Activated naive CD8-positive, alpha-beta T cell treated with anti-CD3 and anti-CD28 coated beads, Interleukin-2, amount 10 ng/mL, durations not matched to agents 7 days and 5 days (primary cell): ENCODE data around the gene GATA2. TPM values are rescaled to one million over a fixed set of nuclear protein-coding genes. Genes with fewer than 3 reads are reported as not detected.

ENCODE experiments used
- ATAC-seq: fragments of 150-1000 bp; cut with Tn5 transposase; one replicate; pipeline ENCODE4 v1.10.0; 2021; ENCODE audit warnings: low read depth, moderate library complexity
- POLR2A ChIA-PET: fragments of 350-600 bp; sonication (Branson Sonifier 250); formaldehyde crosslinking; loops from one replicate; lab custom pipeline; 2021; ENCODE audit warnings: antibody characterized with exemption; lab: Charles Lee
- DNase-seq: peaks from one replicate; pipeline ENCODE4 v3.0.0; 2021
- H3K27ac Mint-ChIP-seq: one replicate; pipeline ENCODE4 v1.8.0; 2022; ENCODE audit warnings: mild to moderate bottlenecking, mixed read lengths
- H3K27me3 Mint-ChIP-seq: one replicate; pipeline ENCODE4 v1.8.0; 2022; ENCODE audit warnings: mild to moderate bottlenecking, moderate library complexity, mixed read lengths
- H3K36me3 Mint-ChIP-seq: one replicate; pipeline ENCODE4 v1.8.0; 2021; ENCODE audit warnings: mild to moderate bottlenecking, mixed read lengths
- H3K4me1 Mint-ChIP-seq: one replicate; pipeline ENCODE4 v1.8.0; 2021; ENCODE audit warnings: mixed read lengths
- H3K4me3 Mint-ChIP-seq: one replicate; pipeline ENCODE4 v1.8.0; 2022; ENCODE audit warnings: mild to moderate bottlenecking, moderate library complexity, mixed read lengths
- H3K9me3 Mint-ChIP-seq: one replicate; pipeline ENCODE4 v1.8.0; 2021; ENCODE audit warnings: mixed read lengths
- total RNA-seq, 2 experiments: library from RNA; stranded (reverse); gene quantifications; one replicate each; pipeline ENCODE4 v1.2.3, GENCODE V29; 2021

GATA2 gene
- total RNA-seq, 2 experiments from 2014 or later: not detected

GRCh38 chr3:128458746-128459460, 34.1 kb downstream of the GATA2 start:
- no peaks in the 10 kb centered on the region for H3K36me3 Mint-ChIP-seq
- DNase-seq (no peak), ATAC-seq (no peak)
- no peaks in the 10 kb centered on the region for H3K9me3 Mint-ChIP-seq
- no peak overlapping the region for H3K27ac Mint-ChIP-seq
- POLR2A ChIA-PET: no interaction called here
- peaks cover 21% of the 10 kb centered on the region for H3K27me3 Mint-ChIP-seq
- peaks cover 1% of the 10 kb centered on the region for H3K4me1 Mint-ChIP-seq
- no peak overlapping the region for H3K4me3 Mint-ChIP-seq

GRCh38 chr3:128457937-128458336, 35.1 kb downstream of the GATA2 start:
- POLR2A ChIA-PET: no interaction called here
- DNase-seq (no peak), ATAC-seq (no peak)
- H3K9me3 Mint-ChIP-seq: no peaks in the 10 kb centered on the region
- no peaks in the 10 kb centered on the region for H3K36me3 Mint-ChIP-seq
- H3K27me3 Mint-ChIP-seq: peaks cover 22% of the 10 kb centered on the region
- H3K27ac Mint-ChIP-seq: no peak overlapping the region
- H3K4me3 Mint-ChIP-seq: no peak overlapping the region
- H3K4me1 Mint-ChIP-seq: peaks cover 2% of the 10 kb centered on the region

GRCh38 chr3:128456776-128457715, 36.0 kb downstream of the GATA2 start:
- H3K4me3 Mint-ChIP-seq: no peak overlapping the region
- DNase-seq (no peak), ATAC-seq (no peak)
- peaks cover 2% of the 10 kb centered on the region for H3K4me1 Mint-ChIP-seq
- POLR2A ChIA-PET: interaction anchor here (0.9 kb wide), 1 partner anchor 9 kb away, joined by 3 read pairs; no protein-coding TSS in a partner anchor
- no peaks in the 10 kb centered on the region for H3K36me3 Mint-ChIP-seq
- no peaks in the 10 kb centered on the region for H3K9me3 Mint-ChIP-seq
- peaks cover 22% of the 10 kb centered on the region for H3K27me3 Mint-ChIP-seq
- no peak overlapping the region for H3K27ac Mint-ChIP-seq

GRCh38 chr3:128455786-128456748, 36.9 kb downstream of the GATA2 start:
- peaks cover 25% of the 10 kb centered on the region for H3K27me3 Mint-ChIP-seq
- POLR2A ChIA-PET: no interaction called here
- H3K4me3 Mint-ChIP-seq: no peak overlapping the region
- H3K27ac Mint-ChIP-seq: no peak overlapping the region
- H3K4me1 Mint-ChIP-seq: peaks cover 2% of the 10 kb centered on the region
- ATAC-seq: no peak
- no peaks in the 10 kb centered on the region for H3K36me3 Mint-ChIP-seq
- H3K9me3 Mint-ChIP-seq: no peaks in the 10 kb centered on the region
- no peak for DNase-seq

- ATAC-seq: no peak
- Mint-ChIP-seq H3K27me3 (peaks cover 25% of the 10 kb centered on the region), H3K27ac (no peak overlapping the region), H3K4me3 (no peak overlapping the region), H3K9me3 (peaks cover 4% of the 10 kb centered on the region), H3K36me3 (no peaks in the 10 kb centered on the region), H3K4me1 (peaks cover 2% of the 10 kb centered on the region)
- POLR2A ChIA-PET: no interaction called here
- no peak for DNase-seq
Observed at GRCh38 chr3:128455116-128455515, 37.9 kb downstream of the GATA2 start.

GRCh38 chr3:128454310-128454618, 38.7 kb downstream of the GATA2 start:
- H3K27ac Mint-ChIP-seq: no peak overlapping the region
- H3K4me1 Mint-ChIP-seq: peaks cover 2% of the 10 kb centered on the region
- H3K4me3 Mint-ChIP-seq: no peak overlapping the region
- POLR2A ChIA-PET: no interaction called here
- H3K27me3 Mint-ChIP-seq: peaks cover 25% of the 10 kb centered on the region
- peaks cover 8% of the 10 kb centered on the region for H3K9me3 Mint-ChIP-seq
- H3K36me3 Mint-ChIP-seq: peaks cover 2% of the 10 kb centered on the region
- no peak for ATAC-seq
- no peak for DNase-seq

GRCh38 chr3:128453501-128454309, 39.3 kb downstream of the GATA2 start:
- POLR2A ChIA-PET: no interaction called here
- Mint-ChIP-seq H3K36me3 (peaks cover 3% of the 10 kb centered on the region), H3K4me1 (peaks cover 4% of the 10 kb centered on the region), H3K4me3 (no peak overlapping the region), H3K27me3 (peaks cover 25% of the 10 kb centered on the region), H3K9me3 (peaks cover 11% of the 10 kb centered on the region), H3K27ac (no peak overlapping the region)
- DNase-seq (no peak), ATAC-seq (peak; percentile 28)

GRCh38 chr3:128452678-128453275, 40.2 kb downstream of the GATA2 start:
- DNase-seq (no peak), ATAC-seq (no peak)
- H3K36me3 Mint-ChIP-seq: peaks cover 8% of the 10 kb centered on the region
- peaks cover 10% of the 10 kb centered on the region for H3K4me1 Mint-ChIP-seq
- no peak overlapping the region for H3K27ac Mint-ChIP-seq
- peaks cover 15% of the 10 kb centered on the region for H3K9me3 Mint-ChIP-seq
- H3K27me3 Mint-ChIP-seq: peaks cover 25% of the 10 kb centered on the region
- POLR2A ChIA-PET: no interaction called here
- H3K4me3 Mint-ChIP-seq: no peak overlapping the region

GRCh38 chr3:128452120-128452519, 40.9 kb downstream of the GATA2 start:
- peaks cover 17% of the 10 kb centered on the region for H3K4me1 Mint-ChIP-seq
- POLR2A ChIA-PET: no interaction called here
- H3K36me3 Mint-ChIP-seq: peaks cover 12% of the 10 kb centered on the region
- peak overlapping the region; percentile 6 for H3K27ac Mint-ChIP-seq
- DNase-seq (no peak), ATAC-seq (no peak)
- no peak overlapping the region for H3K4me3 Mint-ChIP-seq
- H3K27me3 Mint-ChIP-seq: peaks cover 25% of the 10 kb centered on the region
- peaks cover 19% of the 10 kb centered on the region for H3K9me3 Mint-ChIP-seq

GRCh38 chr3:128449111-128449638, 43.8 kb downstream of the GATA2 start:
- peaks cover 32% of the 10 kb centered on the region for H3K9me3 Mint-ChIP-seq
- peaks cover 5% of the 10 kb centered on the region for H3K27me3 Mint-ChIP-seq

GRCh38 chr3:128448491-128448890, 44.5 kb downstream of the GATA2 start:
- peaks cover 20% of the 10 kb centered on the region for H3K36me3 Mint-ChIP-seq
- peaks cover 3% of the 10 kb centered on the region for H3K27me3 Mint-ChIP-seq
- H3K4me1 Mint-ChIP-seq: peaks cover 24% of the 10 kb centered on the region

More at GRCh38 chr3:128449111-128449638, 43.8 kb downstream of the GATA2 start:
- POLR2A ChIA-PET: interaction anchor here (0.8 to 1.0 kb wide), 2 partner anchors 8 to 37 kb away, joined by 3 read pairs; no protein-coding TSS in a partner anchor
- peak overlapping the region; percentile 71 for H3K4me3 Mint-ChIP-seq
- peaks cover 26% of the 10 kb centered on the region for H3K4me1 Mint-ChIP-seq
- DNase-seq: no peak
- no peak for ATAC-seq
- H3K27ac Mint-ChIP-seq: peak overlapping the region; percentile 96
- H3K36me3 Mint-ChIP-seq: peaks cover 20% of the 10 kb centered on the region

More at GRCh38 chr3:128448491-128448890, 44.5 kb downstream of the GATA2 start:
- DNase-seq (no peak), ATAC-seq (peak; percentile 76)
- POLR2A ChIA-PET: interaction anchor here (0.8 to 1.2 kb wide), 3 partner anchors 9 to 38 kb away, joined by 3 to 10 read pairs (median 3); no protein-coding TSS in a partner anchor
- H3K27ac Mint-ChIP-seq: peak overlapping the region; percentile 96
- H3K4me3 Mint-ChIP-seq: peak overlapping the region; percentile 71
- peaks cover 32% of the 10 kb centered on the region for H3K9me3 Mint-ChIP-seq
